ENCODE measurements around the gene PRKCA.

The PRKCA gene

GRCh38 chr17:66523378-66524200, 221.2 kb downstream of the PRKCA start:
- H3K36me3 ChIP-seq (ENCODE audit: insufficient read depth, low read length) = no peaks in the 10 kb centered on the region
- H3K9me3 ChIP-seq (ENCODE audit: low read length) = no peaks in the 10 kb centered on the region
- H3K4me3 ChIP-seq (ENCODE audit: low read length) = no peak overlapping the region
- H3K4me1 ChIP-seq (ENCODE audit: insufficient read depth, low read length) = peaks cover 7% of the 10 kb centered on the region
- no peak overlapping the region for H2AFZ ChIP-seq (ENCODE audit: low read depth, low read length)
- no peaks in the 10 kb centered on the region for H3K27me3 ChIP-seq (ENCODE audit: insufficient read depth, low read length)

GRCh38 chr17:66524877-66525276, 222.5 kb downstream of the PRKCA start:
- Histone ChIP-seq H3K4me1 (ENCODE audit: insufficient read depth, low read length) (no peaks in the 10 kb centered on the region), H3K27me3 (ENCODE audit: insufficient read depth, low read length) (no peaks in the 10 kb centered on the region), H3K36me3 (ENCODE audit: insufficient read depth, low read length) (no peaks in the 10 kb centered on the region), H3K9me3 (ENCODE audit: low read length) (no peaks in the 10 kb centered on the region), H2AFZ (ENCODE audit: low read depth, low read length) (no peak overlapping the region), H3K4me3 (ENCODE audit: low read length) (no peak overlapping the region)

DNA sequence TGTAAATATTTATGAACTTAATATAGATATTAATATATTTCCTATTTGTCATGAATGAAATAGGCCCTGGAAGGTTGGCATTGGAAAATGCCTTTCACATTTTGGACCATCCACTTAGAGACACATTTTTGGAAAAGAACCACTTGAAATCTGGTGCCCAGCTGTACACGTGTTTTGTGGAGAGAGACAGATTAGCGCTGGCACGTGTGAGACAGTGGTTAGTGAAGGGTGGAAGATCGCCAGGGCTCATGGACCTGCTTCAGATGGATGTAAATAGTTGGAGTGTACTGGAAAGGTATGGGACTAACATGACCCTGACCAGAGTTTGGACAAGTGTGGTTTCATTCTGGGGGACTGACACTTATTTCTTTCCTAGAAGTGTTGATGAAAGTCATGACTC, 222.9 kb downstream of the PRKCA start:
- H3K4me3 ChIP-seq (ENCODE audit: low read length) = no peak overlapping the region

GRCh38 chr17:66526827-66527226, 224.4 kb downstream of the PRKCA start:
- H3K36me3 ChIP-seq (ENCODE audit: insufficient read depth, low read length) = no peaks in the 10 kb centered on the region
- no peaks in the 10 kb centered on the region for H3K4me1 ChIP-seq (ENCODE audit: insufficient read depth, low read length)
- H2AFZ ChIP-seq (ENCODE audit: low read depth, low read length) = no peak overlapping the region
- H3K4me3 ChIP-seq (ENCODE audit: low read length) = no peak overlapping the region
- H3K27me3 ChIP-seq (ENCODE audit: insufficient read depth, low read length) = no peaks in the 10 kb centered on the region
- no peaks in the 10 kb centered on the region for H3K9me3 ChIP-seq (ENCODE audit: low read length)

More for the DNA sequence above, 222.9 kb downstream of the PRKCA start:
- Histone ChIP-seq H2AFZ (ENCODE audit: low read depth, low read length) (no peak overlapping the region), H3K36me3 (ENCODE audit: insufficient read depth, low read length) (no peaks in the 10 kb centered on the region), H3K27me3 (ENCODE audit: insufficient read depth, low read length) (no peaks in the 10 kb centered on the region), H3K9me3 (ENCODE audit: low read length) (no peaks in the 10 kb centered on the region), H3K4me1 (ENCODE audit: insufficient read depth, low read length) (no peaks in the 10 kb centered on the region)

GRCh38 chr17:66527335-66527734, 224.9 kb downstream of the PRKCA start:
- Histone ChIP-seq H3K4me1 (ENCODE audit: insufficient read depth, low read length) (no peaks in the 10 kb centered on the region), H2AFZ (ENCODE audit: low read depth, low read length) (no peak overlapping the region)

GRCh38 chr17:66531851-66532295, 229.5 kb downstream of the PRKCA start:
- Histone ChIP-seq H3K4me1 (ENCODE audit: insufficient read depth, low read length) (peaks cover 18% of the 10 kb centered on the region), H3K9me3 (ENCODE audit: low read length) (no peaks in the 10 kb centered on the region), H3K36me3 (ENCODE audit: insufficient read depth, low read length) (no peaks in the 10 kb centered on the region), H2AFZ (ENCODE audit: low read depth, low read length) (no peak overlapping the region), H3K27me3 (ENCODE audit: insufficient read depth, low read length) (no peaks in the 10 kb centered on the region), H3K4me3 (ENCODE audit: low read length) (no peak overlapping the region)

More at GRCh38 chr17:66527335-66527734, 224.9 kb downstream of the PRKCA start:
- Histone ChIP-seq H3K9me3 (ENCODE audit: low read length) (no peaks in the 10 kb centered on the region), H3K4me3 (ENCODE audit: low read length) (no peak overlapping the region), H3K27me3 (ENCODE audit: insufficient read depth, low read length) (no peaks in the 10 kb centered on the region), H3K36me3 (ENCODE audit: insufficient read depth, low read length) (no peaks in the 10 kb centered on the region)

DNA sequence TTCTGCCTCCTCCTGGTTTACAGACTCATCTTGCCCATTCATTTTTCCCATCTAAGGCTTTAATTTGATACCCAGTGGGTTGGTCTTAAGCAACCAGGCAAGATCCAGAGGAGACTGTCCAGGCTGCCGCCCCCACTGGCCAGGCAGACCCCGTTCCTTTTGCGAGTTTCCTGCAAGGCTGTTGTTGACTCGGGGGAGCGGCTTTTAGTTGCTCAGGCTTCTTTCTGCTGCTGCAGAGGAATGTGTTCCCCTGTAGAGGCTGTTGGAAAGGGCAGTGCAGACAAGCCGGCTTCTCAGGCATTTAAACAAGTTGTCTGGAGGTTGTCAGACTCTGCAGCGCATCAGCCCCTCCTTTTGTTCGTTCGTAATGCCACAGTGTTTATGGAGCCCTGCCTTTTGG, 231.2 kb downstream of the PRKCA start:
- no peaks in the 10 kb centered on the region for H3K9me3 ChIP-seq (ENCODE audit: low read length)
- no peak overlapping the region for H2AFZ ChIP-seq (ENCODE audit: low read depth, low read length)
- peaks cover 18% of the 10 kb centered on the region for H3K4me1 ChIP-seq (ENCODE audit: insufficient read depth, low read length)
- H3K4me3 ChIP-seq (ENCODE audit: low read length) = peak overlapping the region; percentile 26
- H3K27me3 ChIP-seq (ENCODE audit: insufficient read depth, low read length) = no peaks in the 10 kb centered on the region
- no peaks in the 10 kb centered on the region for H3K36me3 ChIP-seq (ENCODE audit: insufficient read depth, low read length)

- H3K4me3 ChIP-seq (ENCODE audit: low read length) = peak overlapping the region; percentile 26
Observed at GRCh38 chr17:66533986-66534385, 231.6 kb downstream of the PRKCA start.

DNA sequence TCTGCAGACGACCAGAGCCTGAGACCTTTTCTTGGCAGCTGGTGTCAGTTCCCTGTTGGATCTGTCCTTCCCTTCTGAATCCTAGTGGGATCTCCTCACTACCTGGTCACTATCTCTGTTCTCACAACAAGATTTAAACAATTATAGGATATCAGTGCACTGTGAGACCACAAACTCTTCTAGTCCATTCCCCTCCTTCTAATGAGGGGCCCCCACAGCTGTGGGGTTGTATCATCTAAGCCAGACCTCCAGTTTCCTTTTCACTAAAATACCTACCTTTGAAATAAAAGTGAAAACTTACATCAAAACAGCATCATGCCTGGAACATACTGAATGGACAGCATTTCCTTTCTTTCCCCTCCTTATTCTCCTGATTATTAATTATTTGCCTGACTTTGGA, 233.2 kb downstream of the PRKCA start:
- Histone ChIP-seq H3K27me3 (ENCODE audit: insufficient read depth, low read length) (no peaks in the 10 kb centered on the region), H3K4me1 (ENCODE audit: insufficient read depth, low read length) (peaks cover 29% of the 10 kb centered on the region), H3K36me3 (ENCODE audit: insufficient read depth, low read length) (no peaks in the 10 kb centered on the region), H2AFZ (ENCODE audit: low read depth, low read length) (no peak overlapping the region), H3K9me3 (ENCODE audit: low read length) (no peaks in the 10 kb centered on the region), H3K4me3 (ENCODE audit: low read length) (no peak overlapping the region)

More at GRCh38 chr17:66533986-66534385, 231.6 kb downstream of the PRKCA start:
- Histone ChIP-seq H3K9me3 (ENCODE audit: low read length) (no peaks in the 10 kb centered on the region), H3K27me3 (ENCODE audit: insufficient read depth, low read length) (no peaks in the 10 kb centered on the region), H3K36me3 (ENCODE audit: insufficient read depth, low read length) (no peaks in the 10 kb centered on the region), H2AFZ (ENCODE audit: low read depth, low read length) (no peak overlapping the region), H3K4me1 (ENCODE audit: insufficient read depth, low read length) (peaks cover 18% of the 10 kb centered on the region)

DNA sequence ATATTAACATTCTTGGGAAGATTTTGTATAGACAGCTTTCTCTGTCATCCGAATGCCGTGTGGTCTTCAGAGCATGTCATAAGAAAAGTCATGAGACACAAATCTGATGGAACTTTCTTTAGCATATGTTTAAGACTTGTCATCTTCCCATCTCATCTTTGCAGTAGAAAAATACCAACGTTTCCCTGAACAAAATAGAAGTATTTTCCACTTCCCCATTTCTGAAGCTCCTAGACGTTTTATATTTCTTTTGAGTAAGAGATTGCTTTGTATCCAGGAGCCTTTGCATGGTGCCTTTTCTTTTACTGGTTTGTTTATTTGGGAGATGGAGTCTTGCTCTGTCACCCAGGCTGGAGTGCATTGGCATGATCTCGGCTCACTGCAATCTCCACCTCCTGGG, 235.1 kb downstream of the PRKCA start:
- Histone ChIP-seq H3K9me3 (ENCODE audit: low read length) (no peaks in the 10 kb centered on the region), H3K27me3 (ENCODE audit: insufficient read depth, low read length) (no peaks in the 10 kb centered on the region), H2AFZ (ENCODE audit: low read depth, low read length) (no peak overlapping the region), H3K4me1 (ENCODE audit: insufficient read depth, low read length) (peaks cover 33% of the 10 kb centered on the region), H3K4me3 (ENCODE audit: low read length) (no peak overlapping the region), H3K36me3 (ENCODE audit: insufficient read depth, low read length) (no peaks in the 10 kb centered on the region)

DNA sequence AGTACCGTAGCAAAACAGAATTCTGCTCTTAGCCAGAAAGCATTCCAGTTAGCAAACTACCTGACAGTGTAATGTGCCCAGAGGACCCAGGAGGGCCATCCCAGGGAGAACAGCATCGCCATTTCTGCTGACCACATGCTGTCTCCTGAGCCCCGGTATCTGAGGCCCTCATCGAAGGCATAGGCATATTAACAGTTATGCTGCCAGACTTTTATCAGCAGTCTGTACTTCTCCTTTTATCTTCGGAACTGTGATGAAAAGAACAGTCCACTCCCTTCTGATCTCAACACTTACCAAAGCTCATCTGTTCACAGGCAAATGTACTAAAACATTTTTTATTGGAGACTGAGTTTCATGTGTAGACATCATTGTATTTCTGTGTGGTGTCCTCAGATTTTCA, 236.4 kb downstream of the PRKCA start:
- H3K4me1 ChIP-seq (ENCODE audit: insufficient read depth, low read length) = peaks cover 20% of the 10 kb centered on the region
- no peak overlapping the region for H3K4me3 ChIP-seq (ENCODE audit: low read length)
- H3K9me3 ChIP-seq (ENCODE audit: low read length) = no peaks in the 10 kb centered on the region
- H3K27me3 ChIP-seq (ENCODE audit: insufficient read depth, low read length) = no peaks in the 10 kb centered on the region
- no peaks in the 10 kb centered on the region for H3K36me3 ChIP-seq (ENCODE audit: insufficient read depth, low read length)
- H2AFZ ChIP-seq (ENCODE audit: low read depth, low read length) = no peak overlapping the region

GRCh38 chr17:66540131-66540781, 237.8 kb downstream of the PRKCA start:
- Histone ChIP-seq H3K4me1 (ENCODE audit: insufficient read depth, low read length) (peaks cover 15% of the 10 kb centered on the region), H3K27me3 (ENCODE audit: insufficient read depth, low read length) (no peaks in the 10 kb centered on the region), H3K36me3 (ENCODE audit: insufficient read depth, low read length) (no peaks in the 10 kb centered on the region), H3K9me3 (ENCODE audit: low read length) (no peaks in the 10 kb centered on the region), H3K4me3 (ENCODE audit: low read length) (peak overlapping the region; percentile 47), H2AFZ (ENCODE audit: low read depth, low read length) (peak overlapping the region; percentile 65)

DNA sequence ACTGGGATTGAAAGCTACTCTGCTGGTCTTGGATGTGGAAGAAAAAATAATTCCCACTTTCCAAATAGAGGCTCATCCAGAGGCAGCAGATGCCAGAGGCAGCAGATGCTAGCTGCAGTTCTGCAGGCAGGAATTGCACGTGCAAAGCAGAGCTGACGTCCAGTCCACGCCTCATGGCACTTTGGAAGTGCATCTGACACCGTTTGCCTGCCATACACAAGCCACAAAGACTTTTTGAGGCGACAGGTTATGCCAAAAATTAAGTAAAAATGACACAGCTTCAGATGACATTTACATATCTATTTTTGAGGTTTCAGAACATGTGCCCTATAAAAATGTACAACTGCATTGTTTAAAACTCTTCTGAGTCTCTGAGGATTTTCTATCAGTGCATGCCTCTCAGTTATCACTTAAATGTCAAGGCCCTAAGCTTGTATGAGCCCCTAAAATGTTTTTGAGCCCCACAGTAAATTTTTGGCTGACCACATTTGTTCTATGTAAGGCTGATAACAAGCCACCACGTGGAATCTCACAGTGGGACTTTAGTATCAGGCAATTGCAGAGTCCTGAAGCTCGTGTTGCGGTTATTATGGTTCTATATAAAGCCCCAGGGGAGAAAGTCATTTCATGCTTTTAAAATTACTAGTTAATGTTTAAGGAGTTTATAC, 239.2 kb downstream of the PRKCA start:
- Histone ChIP-seq H3K36me3 (ENCODE audit: insufficient read depth, low read length) (no peaks in the 10 kb centered on the region), H3K4me1 (ENCODE audit: insufficient read depth, low read length) (peaks cover 15% of the 10 kb centered on the region), H3K27me3 (ENCODE audit: insufficient read depth, low read length) (no peaks in the 10 kb centered on the region), H2AFZ (ENCODE audit: low read depth, low read length) (no peak overlapping the region), H3K9me3 (ENCODE audit: low read length) (no peaks in the 10 kb centered on the region), H3K4me3 (ENCODE audit: low read length) (no peak overlapping the region)

Data from neuron (in vitro differentiated cells).